ENCODE measurements around the gene ABO.
A peak's percentile ranks its signal among the peaks of the same experiment; 100 is the strongest.
"Not testable (repeated sequence)": the region's sequence is repeated elsewhere in the genome, so short reads cannot be mapped to it uniquely, and the experiment has no call there.

Gene ABO

GRCh38 chr9:133254471-133254870 is 20.5 kb downstream of the ABO start:
- Histone ChIP-seq H3K27ac (ENCODE audit: low read depth in 2 of 2, low read length in 2 of 2) (no peak overlapping the region), H3K9ac (ENCODE audit: low read depth in 1 of 2, low read length in 2 of 2) (no peak overlapping the region)

GRCh38 chr9:133253268-133253667 is 21.7 kb downstream of the ABO start:
- no peak overlapping the region for H3K4me3 ChIP-seq (ENCODE audit: low read length in 2 of 2)
- peak overlapping the region; percentile 94 to 95 for H3K27ac ChIP-seq (ENCODE audit: low read depth in 2 of 2, low read length in 2 of 2)
- H3K9ac ChIP-seq (ENCODE audit: low read depth in 1 of 2, low read length in 2 of 2), result peak overlapping the region in 1 of 2 donors; percentile 70
- H3K9me3 ChIP-seq (ENCODE audit: control insufficient read depth in 2 of 2, low read length in 2 of 2), result no peaks in the 10 kb centered on the region
- peaks cover 26 to 47% of the 10 kb centered on the region in 2 donors for H3K4me1 ChIP-seq (ENCODE audit: control insufficient read depth in 2 of 2, insufficient read depth in 2 of 2, low read length in 2 of 2)
- H3K27me3 ChIP-seq (ENCODE audit: control insufficient read depth in 2 of 2, insufficient read depth in 2 of 2, low read length in 2 of 2), result no peaks in the 10 kb centered on the region
- H3K36me3 ChIP-seq (ENCODE audit: control insufficient read depth in 2 of 2, insufficient read depth in 2 of 2, low read length in 2 of 2), result peaks cover 6 to 14% of the 10 kb centered on the region in 2 donors

More at GRCh38 chr9:133254471-133254870, 20.5 kb downstream of the ABO start:
- Histone ChIP-seq H3K4me1 (ENCODE audit: control insufficient read depth in 2 of 2, insufficient read depth in 2 of 2, low read length in 2 of 2) (peaks cover 26 to 47% of the 10 kb centered on the region in 2 donors), H3K4me3 (ENCODE audit: low read length in 2 of 2) (no peak overlapping the region), H3K27me3 (ENCODE audit: control insufficient read depth in 2 of 2, insufficient read depth in 2 of 2, low read length in 2 of 2) (no peaks in the 10 kb centered on the region), H3K9me3 (ENCODE audit: control insufficient read depth in 2 of 2, low read length in 2 of 2) (no peaks in the 10 kb centered on the region), H3K36me3 (ENCODE audit: control insufficient read depth in 2 of 2, insufficient read depth in 2 of 2, low read length in 2 of 2) (peaks cover 6 to 14% of the 10 kb centered on the region in 2 donors)

- H3K4me3 ChIP-seq (ENCODE audit: low read length in 2 of 2), result peak overlapping the region; percentile 37 to 60
- peaks cover 6 to 14% of the 10 kb centered on the region in 2 donors for H3K36me3 ChIP-seq (ENCODE audit: control insufficient read depth in 2 of 2, insufficient read depth in 2 of 2, low read length in 2 of 2)
- H3K9ac ChIP-seq (ENCODE audit: low read depth in 1 of 2, low read length in 2 of 2), result peak overlapping the region; percentile 56 to 70
- peak overlapping the region; percentile 94 to 95 for H3K27ac ChIP-seq (ENCODE audit: low read depth in 2 of 2, low read length in 2 of 2)
- H3K4me1 ChIP-seq (ENCODE audit: control insufficient read depth in 2 of 2, insufficient read depth in 2 of 2, low read length in 2 of 2), result peaks cover 26 to 47% of the 10 kb centered on the region in 2 donors
- no peaks in the 10 kb centered on the region for H3K9me3 ChIP-seq (ENCODE audit: control insufficient read depth in 2 of 2, low read length in 2 of 2)
- H3K27me3 ChIP-seq (ENCODE audit: control insufficient read depth in 2 of 2, insufficient read depth in 2 of 2, low read length in 2 of 2), result no peaks in the 10 kb centered on the region
Measured at GRCh38 chr9:133252301-133253020, 22.5 kb downstream of the ABO start.

- H3K36me3 ChIP-seq (ENCODE audit: control insufficient read depth in 2 of 2, insufficient read depth in 2 of 2, low read length in 2 of 2), result peaks cover 6 to 8% of the 10 kb centered on the region in 2 donors
- H3K4me3 ChIP-seq (ENCODE audit: low read length in 2 of 2), result peak overlapping the region; percentile 11 to 60
- peaks cover 26 to 47% of the 10 kb centered on the region in 2 donors for H3K4me1 ChIP-seq (ENCODE audit: control insufficient read depth in 2 of 2, insufficient read depth in 2 of 2, low read length in 2 of 2)
- peak overlapping the region; percentile 94 to 95 for H3K27ac ChIP-seq (ENCODE audit: low read depth in 2 of 2, low read length in 2 of 2)
- no peaks in the 10 kb centered on the region for H3K9me3 ChIP-seq (ENCODE audit: control insufficient read depth in 2 of 2, low read length in 2 of 2)
- no peaks in the 10 kb centered on the region for H3K27me3 ChIP-seq (ENCODE audit: control insufficient read depth in 2 of 2, insufficient read depth in 2 of 2, low read length in 2 of 2)
- H3K9ac ChIP-seq (ENCODE audit: low read depth in 1 of 2, low read length in 2 of 2), result peak overlapping the region; percentile 38 to 57
Measured at GRCh38 chr9:133251773-133252172, 23.2 kb downstream of the ABO start.

- Histone ChIP-seq H3K4me1 (ENCODE audit: control insufficient read depth in 2 of 2, insufficient read depth in 2 of 2, low read length in 2 of 2) (peaks cover 26 to 45% of the 10 kb centered on the region in 2 donors), H3K27ac (ENCODE audit: low read depth in 2 of 2, low read length in 2 of 2) (peak overlapping the region; percentile 94 to 95), H3K9ac (ENCODE audit: low read depth in 1 of 2, low read length in 2 of 2) (peak overlapping the region; percentile 38 to 57)
- H3K9me3 ChIP-seq (ENCODE audit: control insufficient read depth in 2 of 2, low read length in 2 of 2); H3K27me3 ChIP-seq (ENCODE audit: control insufficient read depth in 2 of 2, insufficient read depth in 2 of 2, low read length in 2 of 2); H3K4me3 ChIP-seq (ENCODE audit: low read length in 2 of 2); H3K36me3 ChIP-seq (ENCODE audit: control insufficient read depth in 2 of 2, insufficient read depth in 2 of 2, low read length in 2 of 2): not testable (repeated sequence)
Measured at GRCh38 chr9:133251221-133251620, 23.8 kb downstream of the ABO start.

- peaks cover 26 to 45% of the 10 kb centered on the region in 2 donors for H3K4me1 ChIP-seq (ENCODE audit: control insufficient read depth in 2 of 2, insufficient read depth in 2 of 2, low read length in 2 of 2)
- no peak overlapping the region for H3K4me3 ChIP-seq (ENCODE audit: low read length in 2 of 2)
- H3K9me3 ChIP-seq (ENCODE audit: control insufficient read depth in 2 of 2, low read length in 2 of 2), result no peaks in the 10 kb centered on the region
- no peak overlapping the region for H3K9ac ChIP-seq (ENCODE audit: low read depth in 1 of 2, low read length in 2 of 2)
- H3K36me3 ChIP-seq (ENCODE audit: control insufficient read depth in 2 of 2, insufficient read depth in 2 of 2, low read length in 2 of 2), result peaks cover 6% of the 10 kb centered on the region in 2 donors
- H3K27me3 ChIP-seq (ENCODE audit: control insufficient read depth in 2 of 2, insufficient read depth in 2 of 2, low read length in 2 of 2), result no peaks in the 10 kb centered on the region
- H3K27ac ChIP-seq (ENCODE audit: low read depth in 2 of 2, low read length in 2 of 2), result peak overlapping the region; percentile 94 to 95
Measured at GRCh38 chr9:133250741-133251170, 24.2 kb downstream of the ABO start.

GRCh38 chr9:133249337-133249736 is 25.7 kb downstream of the ABO start:
- no peak overlapping the region for H3K27ac ChIP-seq (ENCODE audit: low read depth in 2 of 2, low read length in 2 of 2)
- no peaks in the 10 kb centered on the region for H3K36me3 ChIP-seq (ENCODE audit: control insufficient read depth in 2 of 2, insufficient read depth in 2 of 2, low read length in 2 of 2)
- peaks cover 26 to 42% of the 10 kb centered on the region in 2 donors for H3K4me1 ChIP-seq (ENCODE audit: control insufficient read depth in 2 of 2, insufficient read depth in 2 of 2, low read length in 2 of 2)
- no peaks in the 10 kb centered on the region for H3K27me3 ChIP-seq (ENCODE audit: control insufficient read depth in 2 of 2, insufficient read depth in 2 of 2, low read length in 2 of 2)
- no peak overlapping the region for H3K9ac ChIP-seq (ENCODE audit: low read depth in 1 of 2, low read length in 2 of 2)
- no peaks in the 10 kb centered on the region for H3K9me3 ChIP-seq (ENCODE audit: control insufficient read depth in 2 of 2, low read length in 2 of 2)
- no peak overlapping the region for H3K4me3 ChIP-seq (ENCODE audit: low read length in 2 of 2)

- Histone ChIP-seq H3K27ac (ENCODE audit: low read depth in 2 of 2, low read length in 2 of 2) (no peak overlapping the region), H3K4me3 (ENCODE audit: low read length in 2 of 2) (no peak overlapping the region), H3K36me3 (ENCODE audit: control insufficient read depth in 2 of 2, insufficient read depth in 2 of 2, low read length in 2 of 2) (no peaks in the 10 kb centered on the region), H3K9me3 (ENCODE audit: control insufficient read depth in 2 of 2, low read length in 2 of 2) (no peaks in the 10 kb centered on the region), H3K27me3 (ENCODE audit: control insufficient read depth in 2 of 2, insufficient read depth in 2 of 2, low read length in 2 of 2) (no peaks in the 10 kb centered on the region), H3K4me1 (ENCODE audit: control insufficient read depth in 2 of 2, insufficient read depth in 2 of 2, low read length in 2 of 2) (peaks cover 26 to 38% of the 10 kb centered on the region in 2 donors), H3K9ac (ENCODE audit: low read depth in 1 of 2, low read length in 2 of 2) (no peak overlapping the region)
Measured at GRCh38 chr9:133248726-133249295, 26.2 kb downstream of the ABO start.

- Histone ChIP-seq H3K4me3 (ENCODE audit: low read length in 2 of 2) (no peak overlapping the region), H3K27me3 (ENCODE audit: control insufficient read depth in 2 of 2, insufficient read depth in 2 of 2, low read length in 2 of 2) (no peaks in the 10 kb centered on the region), H3K27ac (ENCODE audit: low read depth in 2 of 2, low read length in 2 of 2) (no peak overlapping the region), H3K9me3 (ENCODE audit: control insufficient read depth in 2 of 2, low read length in 2 of 2) (no peaks in the 10 kb centered on the region), H3K4me1 (ENCODE audit: control insufficient read depth in 2 of 2, insufficient read depth in 2 of 2, low read length in 2 of 2) (peaks cover 20 to 27% of the 10 kb centered on the region in 2 donors), H3K9ac (ENCODE audit: low read depth in 1 of 2, low read length in 2 of 2) (no peak overlapping the region), H3K36me3 (ENCODE audit: control insufficient read depth in 2 of 2, insufficient read depth in 2 of 2, low read length in 2 of 2) (no peaks in the 10 kb centered on the region)
Measured at GRCh38 chr9:133247632-133248031, 27.4 kb downstream of the ABO start.

GRCh38 chr9:133246991-133247390 is 28.0 kb downstream of the ABO start:
- H3K4me3 ChIP-seq (ENCODE audit: low read length in 2 of 2), result no peak overlapping the region
- no peak overlapping the region for H3K9ac ChIP-seq (ENCODE audit: low read depth in 1 of 2, low read length in 2 of 2)
- H3K36me3 ChIP-seq (ENCODE audit: control insufficient read depth in 2 of 2, insufficient read depth in 2 of 2, low read length in 2 of 2), result no peaks in the 10 kb centered on the region
- no peak overlapping the region for H3K27ac ChIP-seq (ENCODE audit: low read depth in 2 of 2, low read length in 2 of 2)
- no peaks in the 10 kb centered on the region for H3K27me3 ChIP-seq (ENCODE audit: control insufficient read depth in 2 of 2, insufficient read depth in 2 of 2, low read length in 2 of 2)
- H3K9me3 ChIP-seq (ENCODE audit: control insufficient read depth in 2 of 2, low read length in 2 of 2), result no peaks in the 10 kb centered on the region
- H3K4me1 ChIP-seq (ENCODE audit: control insufficient read depth in 2 of 2, insufficient read depth in 2 of 2, low read length in 2 of 2), result peaks cover 15 to 21% of the 10 kb centered on the region in 2 donors

Data from mucosa of rectum (tissue), 2 donors.